Right renal pelvis (tissue), 4 donors: Measurements from ENCODE around the gene MTMR3. TPM values are rescaled to one million over a fixed set of nuclear protein-coding genes. Genes with fewer than 3 reads are reported as not detected.
"Not testable (repeated sequence)": the region's sequence is repeated elsewhere in the genome, so short reads cannot be mapped to it uniquely, and the experiment has no call there.

Source experiments
- DNase-seq, 4 donors: peaks; one replicate each; pipeline ENCODE4 v3.0.0-alpha.2; 2013; ENCODE audit warnings: low read depth in 4 of 4, low spot score in 3 of 4, missing footprints in 1 of 4
- polyA plus RNA-seq, 4 donors: library from polyadenylated mRNA; unstranded; fragments of 120-200 nt; gene quantifications; one replicate each; pipeline ENCODE4 v1.2.1, GENCODE V29; 2013; ENCODE audit not compliant: insufficient read length in 4 of 4

MTMR3 gene
- polyA plus RNA-seq, 4 donors, result 30.9 to 41.6 (median 36.2) TPM

- DNase-seq, result no peak
Measured at GRCh38 chr22:29954203-29954855, 71.4 kb downstream of the MTMR3 start.

GRCh38 chr22:29956680-29957079 lies 73.7 kb downstream of the MTMR3 start:
- DNase-seq, result no peak

- DNase-seq, result no peak
Measured at GRCh38 chr22:29958170-29958569, 75.2 kb downstream of the MTMR3 start.

GRCh38 chr22:29964776-29965175 lies 81.8 kb downstream of the MTMR3 start:
- DNase-seq, result no peak

GRCh38 chr22:29967461-29967860 lies 84.5 kb downstream of the MTMR3 start:
- DNase-seq, result no peak

GRCh38 chr22:29971607-29972006 lies 88.6 kb downstream of the MTMR3 start:
- no peak for DNase-seq

- no peak for DNase-seq
Measured at GRCh38 chr22:29972121-29972520, 89.1 kb downstream of the MTMR3 start.

GRCh38 chr22:29973269-29973668 lies 90.3 kb downstream of the MTMR3 start:
- DNase-seq, result no peak

- DNase-seq, result not testable (repeated sequence)
Measured at GRCh38 chr22:29973680-29974079, 90.7 kb downstream of the MTMR3 start.

- DNase-seq, result no peak
Measured at GRCh38 chr22:29975494-29975893, 92.5 kb downstream of the MTMR3 start.

- DNase-seq, result no peak
Measured at GRCh38 chr22:29977107-29977506, 94.1 kb downstream of the MTMR3 start.

GRCh38 chr22:29979777-29980321 lies 96.9 kb downstream of the MTMR3 start:
- DNase-seq, result no peak

GRCh38 chr22:29983296-29983917 lies 100.4 kb downstream of the MTMR3 start:
- DNase-seq, result no peak

- DNase-seq, result no peak
Measured at GRCh38 chr22:29985912-29986311, 102.9 kb downstream of the MTMR3 start.

GRCh38 chr22:29987137-29987536 lies 104.2 kb downstream of the MTMR3 start:
- DNase-seq, result no peak

- no peak for DNase-seq
Measured at GRCh38 chr22:29988719-29989118, 105.7 kb downstream of the MTMR3 start.

- no peak for DNase-seq
Measured at GRCh38 chr22:29989446-29989845, 106.5 kb downstream of the MTMR3 start.

- DNase-seq, result peak in 2 of 4 donors; percentile 12 to 16
Measured at GRCh38 chr22:29992341-29993275, 109.6 kb downstream of the MTMR3 start.

GRCh38 chr22:29994027-29994715 lies 111.2 kb downstream of the MTMR3 start:
- DNase-seq, result no peak

GRCh38 chr22:29994943-29995342 lies 112.0 kb downstream of the MTMR3 start:
- DNase-seq, result no peak
